ENCODE data around the gene PHF12.

PHF12 gene

DNA sequence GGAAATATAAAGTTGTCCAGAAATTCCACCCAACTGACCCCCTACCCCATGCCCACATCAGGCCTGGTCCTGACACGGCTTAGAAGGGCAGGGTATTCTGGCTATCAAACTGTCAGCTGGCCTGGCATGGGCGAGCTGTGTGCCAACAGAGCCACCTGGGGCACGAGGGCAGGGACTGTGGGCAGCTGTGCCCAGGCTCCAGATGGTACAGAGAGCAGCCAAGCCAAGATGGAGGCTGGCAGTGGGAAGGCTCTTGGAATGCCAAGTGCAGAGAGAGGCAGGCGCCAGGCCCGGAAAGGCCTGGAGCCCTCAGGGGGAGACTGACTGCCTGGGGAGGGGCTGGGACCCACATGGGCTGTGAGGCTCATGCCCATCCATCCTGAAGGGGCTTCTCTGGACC lies 24.3 kb upstream of the PHF12 start:
- DNase-seq (ENCODE audit: low read depth in 2 of 2) = no peak

GRCh38 chr17:28975031-28975430 lies 23.7 kb upstream of the PHF12 start:
- DNase-seq (ENCODE audit: low read depth in 2 of 2) = no peak

- DNase-seq (ENCODE audit: low read depth in 2 of 2) = no peak
Observed at GRCh38 chr17:28974451-28974850, 23.1 kb upstream of the PHF12 start.

- DNase-seq (ENCODE audit: low read depth in 2 of 2) = no peak
Observed at GRCh38 chr17:28973425-28973824, 22.1 kb upstream of the PHF12 start.

GRCh38 chr17:28972437-28972836 lies 21.1 kb upstream of the PHF12 start:
- no peak for DNase-seq (ENCODE audit: low read depth in 2 of 2)

- no peak for DNase-seq (ENCODE audit: low read depth in 2 of 2)
Observed at GRCh38 chr17:28970879-28971278, 19.6 kb upstream of the PHF12 start.

- DNase-seq (ENCODE audit: low read depth in 2 of 2) = no peak
Observed at GRCh38 chr17:28969706-28970393, 18.5 kb upstream of the PHF12 start.

GRCh38 chr17:28968914-28969295 lies 17.6 kb upstream of the PHF12 start:
- DNase-seq (ENCODE audit: low read depth in 2 of 2) = no peak

- no peak for DNase-seq (ENCODE audit: low read depth in 2 of 2)
Observed at GRCh38 chr17:28968231-28968913, 17.1 kb upstream of the PHF12 start.

- DNase-seq (ENCODE audit: low read depth in 2 of 2) = no peak
Observed at GRCh38 chr17:28967221-28968135, 16.2 kb upstream of the PHF12 start.

GRCh38 chr17:28963841-28964240 lies 12.5 kb upstream of the PHF12 start:
- DNase-seq (ENCODE audit: low read depth in 2 of 2) = no peak

- no peak for DNase-seq (ENCODE audit: low read depth in 2 of 2)
Observed at GRCh38 chr17:28963055-28963611, 11.8 kb upstream of the PHF12 start.

- DNase-seq (ENCODE audit: low read depth in 2 of 2) = no peak
Observed at GRCh38 chr17:28961391-28961790, 10.1 kb upstream of the PHF12 start.

GRCh38 chr17:28960256-28961061 lies 9.1 kb upstream of the PHF12 start:
- no peak for DNase-seq (ENCODE audit: low read depth in 2 of 2)

- no peak for DNase-seq (ENCODE audit: low read depth in 2 of 2)
Observed at GRCh38 chr17:28959471-28959871, 8.2 kb upstream of the PHF12 start.

DNA sequence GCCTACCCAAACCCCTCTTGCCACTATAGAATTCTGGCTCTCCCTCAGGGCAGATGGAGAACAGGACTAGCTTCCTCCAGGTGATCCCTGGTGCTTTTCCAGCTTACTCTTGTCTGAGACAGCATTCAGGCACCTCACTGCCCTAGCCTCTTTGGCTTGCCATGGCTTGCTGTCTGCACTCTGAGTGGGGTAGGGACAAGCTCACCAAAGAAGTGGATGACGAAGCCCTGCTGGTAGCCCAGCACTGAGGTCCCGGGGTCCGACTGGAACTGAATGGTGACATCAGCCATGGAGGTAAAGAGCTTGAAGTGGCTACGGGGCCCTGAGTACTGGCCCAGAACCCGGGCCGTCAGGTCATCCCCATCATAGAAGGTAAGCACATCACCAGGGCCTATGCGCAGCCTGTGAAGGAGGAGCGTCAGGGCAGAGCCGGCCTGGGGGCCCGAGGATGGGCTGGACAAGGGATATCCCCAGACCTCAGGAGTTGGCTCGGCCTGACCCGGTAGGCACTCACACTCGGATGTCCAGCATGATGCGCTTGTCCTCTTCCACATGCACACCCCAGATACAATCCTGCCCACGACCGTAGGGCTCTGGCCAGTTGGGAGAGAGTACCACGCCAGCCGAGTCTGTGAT lies 7.6 kb upstream of the PHF12 start:
- DNase-seq (ENCODE audit: low read depth in 2 of 2) = no peak

- no peak for DNase-seq (ENCODE audit: low read depth in 2 of 2)
Observed at GRCh38 chr17:28957992-28958355, 6.7 kb upstream of the PHF12 start.

DNA sequence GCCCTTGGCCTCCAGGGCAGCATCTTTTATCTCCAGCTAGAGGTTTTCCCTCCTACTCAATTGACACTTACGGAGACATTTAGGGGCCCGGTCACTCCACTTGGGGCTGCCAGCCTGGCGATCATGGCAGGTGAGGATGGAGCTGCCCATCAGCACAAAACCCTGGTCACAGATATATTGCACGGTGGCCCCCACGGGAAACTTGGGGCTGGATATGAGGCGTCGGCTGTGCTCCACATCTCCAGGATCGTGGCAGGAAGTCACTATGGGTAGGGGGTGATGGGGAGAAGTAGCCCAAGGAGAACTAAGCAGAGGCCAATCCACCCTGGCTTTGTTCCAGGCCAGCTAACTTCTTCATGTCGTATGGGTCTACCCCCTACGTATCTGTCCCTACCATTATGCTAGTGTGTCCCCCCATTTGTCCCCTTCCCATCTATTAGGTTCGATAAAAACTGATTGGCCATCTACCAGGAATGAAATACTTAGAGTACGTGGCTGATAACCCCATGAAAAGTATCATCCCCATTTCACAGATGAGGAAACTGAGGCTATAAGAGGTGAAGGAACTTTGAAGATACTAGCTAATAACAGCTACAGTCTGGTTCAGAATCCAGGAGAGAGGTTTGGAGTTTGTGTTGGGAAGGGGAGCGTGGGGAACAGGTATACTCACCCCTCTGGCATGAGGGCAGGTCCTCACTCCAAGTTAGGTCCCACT lies 6.1 kb upstream of the PHF12 start:
- no peak for DNase-seq (ENCODE audit: low read depth in 2 of 2)

DNA sequence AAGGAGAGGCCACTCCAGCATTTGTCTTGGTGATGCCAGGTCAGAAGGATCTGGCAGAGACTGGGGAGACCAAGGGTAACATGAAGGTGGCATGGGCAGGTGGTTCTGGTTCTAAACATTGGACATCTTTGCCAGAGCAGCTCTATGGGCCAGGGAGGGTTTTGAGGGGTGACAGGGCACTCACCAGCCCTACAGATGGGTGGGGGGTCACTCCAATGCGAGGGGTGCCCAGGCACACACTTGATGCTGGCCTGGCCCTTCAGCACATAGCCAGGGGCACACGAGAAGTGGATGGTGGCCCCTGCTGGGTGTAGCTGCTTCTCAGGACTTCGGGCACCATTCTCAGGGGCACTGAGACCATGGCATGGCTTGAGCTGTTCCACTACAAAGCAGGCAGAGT lies 5.5 kb upstream of the PHF12 start:
- DNase-seq (ENCODE audit: low read depth in 2 of 2) = no peak

DNA sequence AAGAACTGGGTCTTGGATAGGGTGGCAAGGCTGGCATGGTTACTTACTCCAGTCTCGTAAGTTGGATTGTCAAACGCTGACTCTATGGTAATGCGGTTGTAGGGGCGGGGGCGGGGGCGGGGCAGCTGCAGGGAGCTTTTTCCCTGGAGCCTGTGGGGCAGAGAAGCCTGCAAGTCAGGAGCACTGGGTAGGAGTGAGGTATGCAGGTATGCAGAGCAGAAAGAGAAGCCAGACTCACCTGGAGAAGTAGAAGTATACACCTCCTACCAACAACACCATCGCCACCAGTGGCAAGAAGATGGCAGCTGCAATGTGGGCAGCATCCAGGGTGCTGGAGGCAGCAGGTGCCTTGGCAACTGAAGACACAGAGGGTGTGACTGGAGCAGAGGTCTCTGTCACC lies 4.8 kb upstream of the PHF12 start:
- DNase-seq (ENCODE audit: low read depth in 2 of 2) = no peak

Data from stimulated activated CD8-positive, alpha-beta memory T cell treated with anti-CD3 and anti-CD28 coated beads, Interleukin-2, amount 100 ng/mL, for 1 hour (primary cell).